Epithelial cell of alveolus of lung (primary cell): ENCODE results near the gene TIMM10. TPM values are rescaled to one million over a fixed set of nuclear protein-coding genes. Genes with fewer than 3 reads are reported as not detected.

Experiments used
- total RNA-seq: library from RNA; depleted of rRNA; stranded (reverse); fragments of >200 nt; gene quantifications from 2 replicates; pipeline ENCODE4 v1.2.1, GENCODE V29; 2015

The TIMM10 gene
- total RNA-seq: 14.7 and 44.3 TPM in 2 replicates

GRCh38 chr11:57530596-57531507 lies at the start of gene TIMM10:
Gene TIMM10 (minus strand): TSS chr11:57530754. CDS start chr11:57530189, 565 bp downstream.

GRCh38 chr11:57567515-57568329 lies 37.2 kb upstream of the TIMM10 start, which contains the start of gene UBE2L6:
Gene UBE2L6 (minus strand): TSS chr11:57567672. CDS start chr11:57567611, 61 bp downstream.

GRCh38 chr11:57536947-57537619 lies 6.5 kb upstream of the TIMM10 start, which contains the start of gene SMTNL1:
Gene SMTNL1 (plus strand): TSS chr11:57537595. CDS start chr11:57542643, 5,048 bp downstream.

GRCh38 chr11:57515332-57516060 lies 15.1 kb downstream of the TIMM10 start, which contains the start of gene SLC43A1:
Gene SLC43A1 (minus strand): TSS chr11:57515702. CDS start chr11:57514111, 1,591 bp downstream.

Other genes with a start within 250 kb of the TIMM10 start
- 89.3 and 101 TPM in 2 replicates for gene TNKS1BP1, start 205.8 kb downstream of the TIMM10 start, total RNA-seq
- 91.8 and 119 TPM in 2 replicates for gene SSRP1, start 194.9 kb downstream of the TIMM10 start, total RNA-seq
- gene P2RX3, start 192.4 kb downstream of the TIMM10 start, total RNA-seq: not detected in 2 replicates
- not detected in 2 replicates for gene PRG3, start 149.6 kb downstream of the TIMM10 start, total RNA-seq
- gene PRG2, start 140.1 kb downstream of the TIMM10 start, total RNA-seq: not detected in 2 replicates
- gene SLC43A3, start 103.6 kb downstream of the TIMM10 start, total RNA-seq: 54.6 and 115 TPM in 2 replicates
- gene RTN4RL2, start 70.2 kb downstream of the TIMM10 start, total RNA-seq: 0.91 and 4.5 TPM in 2 replicates
- gene SLC43A1, start 15.1 kb downstream of the TIMM10 start, total RNA-seq: 17.3 and 21.9 TPM in 2 replicates
- gene SMTNL1, start 6.8 kb upstream of the TIMM10 start, total RNA-seq: not detected in 2 replicates
- gene UBE2L6, start 36.9 kb upstream of the TIMM10 start, total RNA-seq: 41.2 and 79.9 TPM in 2 replicates
- gene SERPING1, start 66.9 kb upstream of the TIMM10 start, total RNA-seq: 106 and 234 TPM in 2 replicates
- 0.13 and 9.7 TPM in 2 replicates for gene YPEL4, start 119.2 kb upstream of the TIMM10 start, total RNA-seq
- gene CLP1, start 127.0 kb upstream of the TIMM10 start, total RNA-seq: 15.3 and 20.4 TPM in 2 replicates
- gene ZDHHC5, start 137.4 kb upstream of the TIMM10 start, total RNA-seq: 37.4 and 41.5 TPM in 2 replicates
- gene MED19, start 181.5 kb upstream of the TIMM10 start, total RNA-seq: 24.6 and 26.7 TPM in 2 replicates
- gene TMX2, start 181.8 kb upstream of the TIMM10 start, total RNA-seq: 46.2 and 63.4 TPM in 2 replicates
- 127 and 191 TPM in 2 replicates for gene SELENOH, start 210.7 kb upstream of the TIMM10 start, total RNA-seq
- not detected in 2 replicates for gene BTBD18, start 221.1 kb upstream of the TIMM10 start, total RNA-seq
- gene CTNND1, start 231.0 kb upstream of the TIMM10 start, total RNA-seq: 79.8 and 80.6 TPM in 2 replicates